ENCODE measurements around the gene MYG1. TPM values are rescaled to one million over a fixed set of nuclear protein-coding genes. Genes with fewer than 3 reads are reported as not detected.
"Not testable (repeated sequence)": the region's sequence is repeated elsewhere in the genome, so short reads cannot be mapped to it uniquely, and the experiment has no call there.

The MYG1 gene
- total RNA-seq, 2 donors from 2014 or later, result 30.6 to 32.5 TPM

GRCh38 chr12:53324779-53325510 lies 25.4 kb downstream of the MYG1 start:
- peak overlapping the region; percentile 95 for H3K4me3 Mint-ChIP-seq
- DNase-seq, result peak; percentile 65 to 77 (median 77)
- peak overlapping the region; percentile 92 for H3K27ac Mint-ChIP-seq
- ATAC-seq, result peak; percentile 62
- H3K27me3 Mint-ChIP-seq, result peaks cover 7% of the 10 kb centered on the region
- peaks cover 26% of the 10 kb centered on the region for H3K4me1 Mint-ChIP-seq
- no peaks in the 10 kb centered on the region for H3K9me3 ChIP-seq (ENCODE audit: control insufficient read depth, low read length, poor library complexity, severe bottlenecking)
- peaks cover 10% of the 10 kb centered on the region for H3K36me3 Mint-ChIP-seq (ENCODE audit: low read depth)

- H3K36me3 Mint-ChIP-seq (ENCODE audit: low read depth), result peaks cover 10% of the 10 kb centered on the region
- peaks cover 24% of the 10 kb centered on the region for H3K4me1 Mint-ChIP-seq
- peak overlapping the region; percentile 95 for H3K4me3 Mint-ChIP-seq
- peak in 1 of 3 donors; percentile 23 for DNase-seq
- H3K27ac Mint-ChIP-seq, result no peak overlapping the region
- peaks cover 7% of the 10 kb centered on the region for H3K27me3 Mint-ChIP-seq
- H3K9me3 ChIP-seq (ENCODE audit: control insufficient read depth, low read length, poor library complexity, severe bottlenecking), result no peaks in the 10 kb centered on the region
- ATAC-seq, result no peak
Measured at GRCh38 chr12:53325511-53326061, 26.1 kb downstream of the MYG1 start.

GRCh38 chr12:53326460-53327185 lies 27.1 kb downstream of the MYG1 start:
- peak overlapping the region; percentile 85 for H3K4me3 Mint-ChIP-seq
- no peak for DNase-seq
- no peak overlapping the region for H3K27ac Mint-ChIP-seq
- no peaks in the 10 kb centered on the region for H3K9me3 ChIP-seq (ENCODE audit: control insufficient read depth, low read length, poor library complexity, severe bottlenecking)
- ATAC-seq, result no peak
- H3K27me3 Mint-ChIP-seq, result peaks cover 7% of the 10 kb centered on the region
- peaks cover 4% of the 10 kb centered on the region for H3K36me3 Mint-ChIP-seq (ENCODE audit: low read depth)
- H3K4me1 Mint-ChIP-seq, result peaks cover 13% of the 10 kb centered on the region

GRCh38 chr12:53327435-53328042 lies 28.0 kb downstream of the MYG1 start:
- Mint-ChIP-seq H3K27ac (no peak overlapping the region), H3K27me3 (peaks cover 16% of the 10 kb centered on the region), H3K4me1 (peaks cover 19% of the 10 kb centered on the region), H3K4me3 (no peak overlapping the region), H3K36me3 (ENCODE audit: low read depth) (peaks cover 7% of the 10 kb centered on the region)
- H3K9me3 ChIP-seq (ENCODE audit: control insufficient read depth, low read length, poor library complexity, severe bottlenecking), result no peaks in the 10 kb centered on the region
- no peak for DNase-seq
- no peak for ATAC-seq

- no peak overlapping the region for H3K4me3 Mint-ChIP-seq
- no peak for ATAC-seq
- peaks cover 17% of the 10 kb centered on the region for H3K27me3 Mint-ChIP-seq
- no peaks in the 10 kb centered on the region for H3K9me3 ChIP-seq (ENCODE audit: control insufficient read depth, low read length, poor library complexity, severe bottlenecking)
- peaks cover 7% of the 10 kb centered on the region for H3K36me3 Mint-ChIP-seq (ENCODE audit: low read depth)
- peaks cover 19% of the 10 kb centered on the region for H3K4me1 Mint-ChIP-seq
- no peak overlapping the region for H3K27ac Mint-ChIP-seq
- DNase-seq, result no peak
Measured at GRCh38 chr12:53328043-53328435, 28.5 kb downstream of the MYG1 start.

GRCh38 chr12:53330671-53331070 lies 31.2 kb downstream of the MYG1 start:
- peaks cover 12% of the 10 kb centered on the region for H3K4me1 Mint-ChIP-seq
- no peaks in the 10 kb centered on the region for H3K9me3 ChIP-seq (ENCODE audit: control insufficient read depth, low read length, poor library complexity, severe bottlenecking)
- H3K36me3 Mint-ChIP-seq (ENCODE audit: low read depth), result peaks cover 7% of the 10 kb centered on the region
- peaks cover 29% of the 10 kb centered on the region for H3K27me3 Mint-ChIP-seq
- DNase-seq (no peak), ATAC-seq (no peak)
- no peak overlapping the region for H3K27ac Mint-ChIP-seq
- no peak overlapping the region for H3K4me3 Mint-ChIP-seq

- peaks cover 45% of the 10 kb centered on the region for H3K27me3 Mint-ChIP-seq
- ATAC-seq; DNase-seq; H3K4me3 Mint-ChIP-seq; H3K9me3 ChIP-seq (ENCODE audit: control insufficient read depth, low read length, poor library complexity, severe bottlenecking): not testable (repeated sequence)
- peaks cover 13% of the 10 kb centered on the region for H3K36me3 Mint-ChIP-seq (ENCODE audit: low read depth)
- peaks cover 16% of the 10 kb centered on the region for H3K4me1 Mint-ChIP-seq
- H3K27ac Mint-ChIP-seq, result peak overlapping the region; percentile 66
Measured at GRCh38 chr12:53332339-53332738, 32.8 kb downstream of the MYG1 start.

GRCh38 chr12:53332744-53333143 lies 33.2 kb downstream of the MYG1 start:
- Mint-ChIP-seq H3K27me3 (peaks cover 45% of the 10 kb centered on the region), H3K4me3 (no peak overlapping the region), H3K4me1 (peaks cover 14% of the 10 kb centered on the region), H3K27ac (no peak overlapping the region), H3K36me3 (ENCODE audit: low read depth) (peaks cover 12% of the 10 kb centered on the region)
- DNase-seq (no peak), ATAC-seq (no peak)
- no peaks in the 10 kb centered on the region for H3K9me3 ChIP-seq (ENCODE audit: control insufficient read depth, low read length, poor library complexity, severe bottlenecking)

GRCh38 chr12:53333289-53333688 lies 33.8 kb downstream of the MYG1 start:
- ATAC-seq (no peak), DNase-seq (no peak)
- Mint-ChIP-seq H3K36me3 (ENCODE audit: low read depth) (peaks cover 13% of the 10 kb centered on the region), H3K4me1 (peaks cover 19% of the 10 kb centered on the region), H3K4me3 (no peak overlapping the region), H3K27me3 (peaks cover 49% of the 10 kb centered on the region), H3K27ac (no peak overlapping the region)
- no peaks in the 10 kb centered on the region for H3K9me3 ChIP-seq (ENCODE audit: control insufficient read depth, low read length, poor library complexity, severe bottlenecking)

GRCh38 chr12:53333845-53334244 lies 34.4 kb downstream of the MYG1 start:
- Mint-ChIP-seq H3K4me3 (no peak overlapping the region), H3K27me3 (peaks cover 52% of the 10 kb centered on the region), H3K36me3 (ENCODE audit: low read depth) (peaks cover 13% of the 10 kb centered on the region), H3K27ac (no peak overlapping the region), H3K4me1 (peaks cover 20% of the 10 kb centered on the region)
- ATAC-seq, result no peak
- no peak for DNase-seq
- no peaks in the 10 kb centered on the region for H3K9me3 ChIP-seq (ENCODE audit: control insufficient read depth, low read length, poor library complexity, severe bottlenecking)

GRCh38 chr12:53334822-53335221 lies 35.3 kb downstream of the MYG1 start:
- Mint-ChIP-seq H3K4me3 (no peak overlapping the region), H3K4me1 (peaks cover 21% of the 10 kb centered on the region), H3K27ac (no peak overlapping the region), H3K36me3 (ENCODE audit: low read depth) (peaks cover 11% of the 10 kb centered on the region), H3K27me3 (peaks cover 57% of the 10 kb centered on the region)
- no peaks in the 10 kb centered on the region for H3K9me3 ChIP-seq (ENCODE audit: control insufficient read depth, low read length, poor library complexity, severe bottlenecking)
- no peak for DNase-seq
- ATAC-seq, result no peak

GRCh38 chr12:53336181-53336681 lies 36.7 kb downstream of the MYG1 start, which contains the start of gene SP7:
TSS of gene SP7 (minus strand) at chr12:53336354. CDS start at chr12:53335646, 708 bp downstream.
- Mint-ChIP-seq H3K4me1 (peaks cover 26% of the 10 kb centered on the region), H3K36me3 (ENCODE audit: low read depth) (peaks cover 11% of the 10 kb centered on the region), H3K27ac (no peak within 1 kb of the TSS), H3K4me3 (no peak within 1 kb of the TSS), H3K27me3 (peaks cover 66% of the 10 kb centered on the region)
- ATAC-seq (peak; percentile 61), DNase-seq (no peak)
- H3K9me3 ChIP-seq (ENCODE audit: control insufficient read depth, low read length, poor library complexity, severe bottlenecking), result no peaks in the 10 kb centered on the region

GRCh38 chr12:53338017-53338416 lies 38.5 kb downstream of the MYG1 start:
- peaks cover 56% of the 10 kb centered on the region for H3K27me3 Mint-ChIP-seq

More at GRCh38 chr12:53338017-53338416, 38.5 kb downstream of the MYG1 start:
- no peaks in the 10 kb centered on the region for H3K9me3 ChIP-seq (ENCODE audit: control insufficient read depth, low read length, poor library complexity, severe bottlenecking)
- H3K27ac Mint-ChIP-seq, result peak overlapping the region; percentile 22
- no peak overlapping the region for H3K4me3 Mint-ChIP-seq
- H3K4me1 Mint-ChIP-seq, result peaks cover 22% of the 10 kb centered on the region
- DNase-seq, result no peak
- no peak for ATAC-seq
- H3K36me3 Mint-ChIP-seq (ENCODE audit: low read depth), result peaks cover 9% of the 10 kb centered on the region
